Adrenal gland (tissue), 12 donors: ENCODE results near the gene ERCC3. TPM values are rescaled to one million over a fixed set of nuclear protein-coding genes. Genes with fewer than 3 reads are reported as not detected.
"Not testable (repeated sequence)": the region's sequence is repeated elsewhere in the genome, so short reads cannot be mapped to it uniquely, and the experiment has no call there.

ENCODE experiments used
- DNase-seq, 7 donors: peaks; one replicate each; pipeline ENCODE4 v3.0.0-alpha.2; 2019 to 2020
- H3K27ac ChIP-seq, 5 donors: fragments of 200-600 bp; sonication (generic) in 4 of 5; 1 replicate in 3 of 5; 2 replicates in 2 of 5; pipeline versions ENCODE4 v1.5.1 to v1.8.0; 2016 to 2020; ENCODE audit warnings: mild to moderate bottlenecking in 1 of 5
- H3K27me3 ChIP-seq: fragments of 200-600 bp; 2 replicates; pipeline ENCODE4 v1.8.0; 2021
- H3K36me3 ChIP-seq, 2 donors: fragments of 200-600 bp; replicated peaks in 1 of 2; 1 replicate in 1 of 2; 2 replicates in 1 of 2; pipeline versions ENCODE4 v1.5.1 to v1.8.0; 2018 to 2022
- H3K4me1 ChIP-seq, 2 donors: fragments of 200-600 bp; replicated peaks in 1 of 2; 1 replicate in 1 of 2; 2 replicates in 1 of 2; pipeline versions ENCODE4 v1.5.1 to v1.8.0; 2018 to 2021
- H3K4me3 ChIP-seq, 4 donors: fragments of 200-600 bp; sonication (generic) in 3 of 4; one replicate each; pipeline ENCODE4 v1.5.1; 2016 to 2018
- H3K9me3 ChIP-seq, 3 donors: fragments of 200-600 bp; sonication (generic) in 1 of 3; replicated peaks in 1 of 3; 1 replicate in 2 of 3; 2 replicates in 1 of 3; pipeline versions ENCODE4 v1.5.1 to v1.8.0; 2016 to 2021
- POLR2A ChIP-seq, 2 donors: fragments of 450-650 bp; IDR thresholded peaks; one replicate each; pipeline ENCODE4 v1.6.1; 2017; ENCODE audit warnings: antibody characterized with exemption in 2 of 2, mild to moderate bottlenecking in 2 of 2, moderate library complexity in 1 of 2
- WGBS, 4 donors: extraction: QIAGEN DNeasy Blood & Tissue Kit in 2 of 4; methylation state at CpG; one replicate each; pipeline versions ENCODE4 v1.1.5 to v1.1.7; 2013 to 2017; 5-methylcytosine and 5-hydroxymethylcytosine counted together
- intact Hi-C, 2 donors: fragments of 100-400 bp; cut with DNase I; formaldehyde crosslinking; loops; one replicate each; pipeline versions ENCODE4 v1.14.1 to v1.15.0; 2022 to 2023
- polyA plus RNA-seq, 3 donors: library from polyadenylated mRNA; stranded (reverse); fragments of 200-250 nt in 2 of 3; fragments of 350-450 nt in 1 of 3; fragmentation: Illumina TruSeq in 1 of 3; extraction: RNeasy Lipid Tissue Mini Kit (QIAGEN cat#74804) in 1 of 3; gene quantifications; one replicate each; pipeline ENCODE4 v1.2.3, GENCODE V29; 2013 to 2014
- total RNA-seq, 9 donors: library from RNA; depleted of rRNA in 4 of 9; stranded (reverse); fragments of >200 nt in 4 of 9; fragments of 120-200 nt in 1 of 9; fragmentation: NEBNext Ultra II Directional in 1 of 9; extraction: Animal tissue kit (Norgen Biotek cat#: 25700) in 1 of 9; gene quantifications; one replicate each; pipeline versions ENCODE4 v1.1.0 to v1.2.4, GENCODE V29; 2013 to 2023
- TF ChIP-seq, protein P1 (sequence below), 6 experiments: fragments of 450-650 bp in 4 of 6; fragments of 200-600 bp in 2 of 6; sonication (generic) in 1 of 6; IDR thresholded peaks; 1 replicate in 5 of 6; 2 replicates in 1 of 6; pipeline versions ENCODE4 v1.5.1 to v1.8.0; 2016 to 2021; ENCODE audit warnings: antibody characterized with exemption in 6 of 6, mild to moderate bottlenecking in 2 of 6, moderate library complexity in 1 of 6
- donor health status: healthy with polysubstance abuse.
- donor health status: Bipolar disorder and iron deficiency.
- donor health status: DM: yes; HTN: yes; CAD: no.
- donor health status: DM: no; HTN: no; CAD: no.
- donor health status: DM: no; HTN: no; CAD: no.
- donor health status: DM: yes; HTN: yes; CAD: no.

ERCC3 gene
- total and polyA plus RNA-seq, 12 donors = 26.7 to 65.8 (median 37.5) TPM

DNA sequence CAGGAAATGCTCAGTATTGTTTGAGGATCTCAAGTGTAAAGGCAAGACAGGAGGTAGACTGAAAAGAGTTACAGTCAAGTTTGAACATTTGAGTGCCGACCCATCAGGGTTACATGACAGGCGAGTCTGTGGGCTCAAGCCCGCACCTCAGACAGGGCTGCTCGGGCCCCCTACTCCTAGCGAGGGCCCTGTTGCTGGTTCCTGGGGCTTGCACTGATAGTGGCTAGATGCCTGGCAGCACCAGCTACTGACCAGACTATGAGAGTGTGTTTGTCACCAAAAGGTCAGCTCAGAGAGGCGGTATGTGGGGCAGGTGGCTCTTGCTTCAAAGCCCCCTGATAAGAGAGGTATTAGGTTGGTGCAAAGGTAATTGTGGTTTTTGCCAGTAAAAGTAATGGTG, 38.2 kb downstream of the ERCC3 start:
- no peaks in the 10 kb centered on the region for H3K9me3 ChIP-seq
- TF ChIP-seq, protein P1, sequence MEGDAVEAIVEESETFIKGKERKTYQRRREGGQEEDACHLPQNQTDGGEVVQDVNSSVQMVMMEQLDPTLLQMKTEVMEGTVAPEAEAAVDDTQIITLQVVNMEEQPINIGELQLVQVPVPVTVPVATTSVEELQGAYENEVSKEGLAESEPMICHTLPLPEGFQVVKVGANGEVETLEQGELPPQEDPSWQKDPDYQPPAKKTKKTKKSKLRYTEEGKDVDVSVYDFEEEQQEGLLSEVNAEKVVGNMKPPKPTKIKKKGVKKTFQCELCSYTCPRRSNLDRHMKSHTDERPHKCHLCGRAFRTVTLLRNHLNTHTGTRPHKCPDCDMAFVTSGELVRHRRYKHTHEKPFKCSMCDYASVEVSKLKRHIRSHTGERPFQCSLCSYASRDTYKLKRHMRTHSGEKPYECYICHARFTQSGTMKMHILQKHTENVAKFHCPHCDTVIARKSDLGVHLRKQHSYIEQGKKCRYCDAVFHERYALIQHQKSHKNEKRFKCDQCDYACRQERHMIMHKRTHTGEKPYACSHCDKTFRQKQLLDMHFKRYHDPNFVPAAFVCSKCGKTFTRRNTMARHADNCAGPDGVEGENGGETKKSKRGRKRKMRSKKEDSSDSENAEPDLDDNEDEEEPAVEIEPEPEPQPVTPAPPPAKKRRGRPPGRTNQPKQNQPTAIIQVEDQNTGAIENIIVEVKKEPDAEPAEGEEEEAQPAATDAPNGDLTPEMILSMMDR (IDR thresholded peaks at IDR 0.05) = no peak
- no peak for TF ChIP-seq POLR2A (IDR thresholded peaks at IDR 0.05)
- no peak overlapping the region for H3K4me3 ChIP-seq
- H3K27ac ChIP-seq = no peak overlapping the region
- no peak for DNase-seq
- peaks cover 0 to 38% of the 10 kb centered on the region in 2 donors for H3K36me3 ChIP-seq
- WGBS, 4 donors = 85 to 97% (median 95%) methylated on average over 6 of the region's 6 CpGs
- intact Hi-C loops = no loop called here
- H3K27me3 ChIP-seq = no peaks in the 10 kb centered on the region
- no peaks in the 10 kb centered on the region for H3K4me1 ChIP-seq

DNA sequence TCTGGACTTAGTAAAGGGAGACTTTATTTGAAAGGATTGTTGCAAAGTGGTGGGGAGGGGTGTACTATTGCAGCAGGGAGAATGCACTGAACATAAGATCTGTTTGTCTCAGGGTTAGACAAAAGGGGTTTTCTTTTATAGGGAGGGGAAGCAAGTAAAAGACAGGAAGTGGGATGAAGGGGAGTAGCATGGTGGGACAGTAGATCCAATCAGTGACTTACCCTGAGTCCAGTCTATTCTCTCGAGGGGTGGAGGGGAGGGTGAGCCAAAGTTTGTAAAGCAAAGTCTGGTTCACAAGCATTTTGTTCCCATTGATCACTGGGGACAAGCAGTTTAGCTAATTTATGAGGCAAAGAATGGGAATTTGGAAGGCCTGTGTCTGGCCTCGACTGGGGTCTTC, 38.8 kb downstream of the ERCC3 start:
- H3K9me3 ChIP-seq = no peaks in the 10 kb centered on the region
- no peak overlapping the region for H3K4me3 ChIP-seq
- no peaks in the 10 kb centered on the region for H3K27me3 ChIP-seq
- DNase-seq = no peak
- intact Hi-C loops = no loop called here
- H3K36me3 ChIP-seq = peaks cover 0 to 32% of the 10 kb centered on the region in 2 donors
- no peak overlapping the region for H3K27ac ChIP-seq
- WGBS, 4 donors = 51 to 93% (median 55%) methylated on average over 1 to 2 of the region's 2 CpGs
- TF ChIP-seq POLR2A (IDR thresholded peaks at IDR 0.05) = no peak
- TF ChIP-seq, protein P1 (IDR thresholded peaks at IDR 0.05) = no peak
- H3K4me1 ChIP-seq = no peaks in the 10 kb centered on the region

DNA sequence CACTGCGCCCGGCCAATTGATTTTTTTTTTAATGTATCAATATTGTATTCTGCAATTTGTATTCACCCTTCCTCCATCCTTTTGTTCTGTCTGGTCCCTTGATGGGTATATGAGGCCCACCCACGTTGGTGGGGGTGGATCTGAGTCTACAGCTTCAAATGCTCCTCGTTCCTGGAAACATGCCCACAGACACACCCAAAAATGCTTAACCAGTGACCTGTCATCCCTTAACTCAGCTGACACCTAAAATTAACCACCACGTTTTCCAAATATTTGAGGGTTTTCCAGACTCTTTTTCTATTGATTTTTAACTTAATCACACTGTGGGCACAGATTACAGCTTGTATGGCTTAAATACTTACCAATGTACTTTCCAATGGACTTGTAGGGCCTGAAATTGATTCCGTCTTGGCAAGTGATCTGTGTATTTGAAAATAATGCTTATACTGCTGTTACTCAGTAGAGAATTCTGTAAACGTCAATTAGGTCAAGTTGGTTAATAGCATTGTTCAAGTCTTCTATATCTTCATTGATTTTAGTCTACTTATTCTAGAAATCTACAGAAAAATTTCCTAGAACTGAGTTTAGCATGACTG, 39.5 kb downstream of the ERCC3 start:
- Histone ChIP-seq H3K4me1 (no peaks in the 10 kb centered on the region), H3K27ac (no peak overlapping the region), H3K4me3 (no peak overlapping the region), H3K9me3 (no peaks in the 10 kb centered on the region), H3K27me3 (no peaks in the 10 kb centered on the region), H3K36me3 (peaks cover 0 to 26% of the 10 kb centered on the region in 2 donors)
- WGBS, 4 donors = 80 to 85% (median 84%) methylated on average over 7 of the region's 7 CpGs
- intact Hi-C loops = no loop called here
- no peak for DNase-seq
- TF ChIP-seq POLR2A (IDR thresholded peaks at IDR 0.05) = no peak
- TF ChIP-seq, protein P1 (IDR thresholded peaks at IDR 0.05) = no peak

DNA sequence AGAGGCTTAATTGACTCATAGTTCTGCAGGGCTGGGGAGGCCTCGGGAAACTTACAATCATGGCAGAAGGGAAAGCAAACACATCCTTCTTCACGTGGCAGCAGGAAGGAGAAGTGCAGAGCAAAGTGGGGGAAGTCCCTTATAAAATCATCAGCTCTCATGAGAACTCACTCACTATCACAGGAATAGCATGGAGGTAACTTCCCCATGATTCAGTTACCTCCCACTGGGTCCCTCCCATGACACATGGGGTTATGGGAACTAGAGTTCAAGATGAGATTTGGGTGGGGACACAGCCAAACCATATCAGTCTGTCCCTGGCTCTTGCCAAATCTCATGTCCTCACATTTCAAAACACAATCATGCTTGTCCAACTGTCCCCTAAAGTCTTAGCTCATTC, 52.8 kb downstream of the ERCC3 start:
- H3K27ac ChIP-seq, H3K36me3 ChIP-seq, DNase-seq, H3K9me3 ChIP-seq, H3K27me3 ChIP-seq, H3K4me3 ChIP-seq, intact Hi-C loops, H3K4me1 ChIP-seq: not testable (repeated sequence)
- 69 to 81% (median 70%) methylated on average over 2 of the region's 2 CpGs for WGBS, 4 donors

DNA sequence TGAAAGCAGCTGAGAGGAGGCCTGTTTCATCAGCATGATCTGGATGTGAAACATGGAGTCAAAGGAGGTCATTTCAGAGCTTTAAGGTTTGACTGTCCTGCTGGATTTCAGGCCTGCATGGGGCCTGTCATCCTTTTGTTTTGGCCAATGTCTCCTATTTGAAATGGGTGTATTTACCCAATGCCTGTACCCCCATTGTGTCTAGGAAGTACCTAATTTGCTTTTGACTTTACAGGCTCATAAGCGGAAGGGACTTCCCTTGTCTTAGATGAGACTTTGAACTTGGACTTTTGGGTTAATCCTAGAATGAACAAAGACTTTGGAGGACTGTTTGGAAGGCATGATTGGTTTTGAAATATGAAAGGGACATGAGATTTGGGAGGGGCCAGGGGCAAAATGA, 54.5 kb downstream of the ERCC3 start:
- Histone ChIP-seq H3K36me3 (no peaks in the 10 kb centered on the region), H3K27me3 (no peaks in the 10 kb centered on the region), H3K9me3 (no peaks in the 10 kb centered on the region), H3K4me1 (no peaks in the 10 kb centered on the region), H3K4me3 (no peak overlapping the region), H3K27ac (no peak overlapping the region)
- TF ChIP-seq, protein P1 (IDR thresholded peaks at IDR 0.05) = no peak
- no peak for TF ChIP-seq POLR2A (IDR thresholded peaks at IDR 0.05)
- WGBS, 4 donors = 86 to 96% (median 95%) methylated on average over 1 of the region's 1 CpG
- intact Hi-C loops = no loop called here
- no peak for DNase-seq

DNA sequence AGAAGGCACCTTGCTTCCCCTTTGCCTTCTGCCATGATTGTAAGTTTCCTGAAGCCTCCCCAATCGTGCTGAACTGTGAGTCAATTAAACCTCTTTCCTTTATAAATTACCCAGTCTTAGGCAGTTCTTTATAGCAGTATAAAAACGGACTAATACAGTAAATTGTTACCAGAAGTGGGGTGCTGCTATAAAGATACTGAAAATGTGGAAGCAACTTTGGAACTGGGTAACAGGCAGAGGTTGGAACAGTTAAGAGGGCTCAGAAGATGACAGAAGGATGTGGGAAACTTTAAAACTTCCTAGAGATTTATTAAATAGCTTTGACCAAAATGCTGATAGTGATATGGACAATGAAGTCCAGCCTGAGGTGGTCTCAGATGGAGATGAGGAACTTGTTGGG, 56.2 kb downstream of the ERCC3 start:
- H3K27ac ChIP-seq, H3K9me3 ChIP-seq, DNase-seq, H3K27me3 ChIP-seq, intact Hi-C loops, H3K4me1 ChIP-seq, H3K36me3 ChIP-seq, H3K4me3 ChIP-seq: not testable (repeated sequence)
- 49 to 65% (median 59%) methylated on average over 2 of the region's 2 CpGs for WGBS, 4 donors
